GM19035 (cell line): ENCODE data around the gene ABCA7.

ENCODE experiments used
- ATAC-seq: cut with Tn5 transposase; IDR thresholded peaks from one replicate; pipeline ENCODE4 v1.9.1; 2021; ENCODE audit not compliant: unreplicated experiment

ABCA7 gene

GRCh38 chr19:1039646-1040475 is at the start of gene ABCA7:
ABCA7 (plus strand) TSS chr19:1040107; CDS start chr19:1041362, 1,255 bp downstream.
- ATAC-seq = peak; percentile 75

GRCh38 chr19:990119-990571 is 49.8 kb upstream of the ABCA7 start:
- ATAC-seq = no peak

DNA sequence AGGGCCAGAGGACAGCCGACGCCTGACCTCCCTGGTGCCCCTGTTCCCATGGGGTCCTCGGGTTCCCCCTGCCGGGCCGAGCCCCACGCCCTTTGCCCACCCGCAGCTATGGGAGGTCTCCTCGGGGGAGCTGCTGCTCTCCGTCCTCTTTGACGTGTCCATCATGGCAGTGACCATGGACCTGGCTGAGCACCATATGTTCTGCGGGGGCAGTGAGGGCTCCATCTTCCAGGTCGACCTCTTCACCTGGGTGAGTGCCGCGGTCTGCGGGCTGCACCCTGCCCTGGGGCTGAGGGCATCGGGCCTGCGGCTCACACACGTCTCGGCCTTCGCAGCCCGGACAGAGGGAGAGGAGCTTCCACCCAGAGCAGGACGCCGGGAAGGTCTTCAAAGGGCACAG is 49.2 kb upstream of the ABCA7 start:
- no peak for ATAC-seq

GRCh38 chr19:991174-991931 is 48.6 kb upstream of the ABCA7 start:
- no peak for ATAC-seq

GRCh38 chr19:991932-992669 is 47.8 kb upstream of the ABCA7 start:
- no peak for ATAC-seq

GRCh38 chr19:992670-993055 is 47.2 kb upstream of the ABCA7 start:
- ATAC-seq = no peak

DNA sequence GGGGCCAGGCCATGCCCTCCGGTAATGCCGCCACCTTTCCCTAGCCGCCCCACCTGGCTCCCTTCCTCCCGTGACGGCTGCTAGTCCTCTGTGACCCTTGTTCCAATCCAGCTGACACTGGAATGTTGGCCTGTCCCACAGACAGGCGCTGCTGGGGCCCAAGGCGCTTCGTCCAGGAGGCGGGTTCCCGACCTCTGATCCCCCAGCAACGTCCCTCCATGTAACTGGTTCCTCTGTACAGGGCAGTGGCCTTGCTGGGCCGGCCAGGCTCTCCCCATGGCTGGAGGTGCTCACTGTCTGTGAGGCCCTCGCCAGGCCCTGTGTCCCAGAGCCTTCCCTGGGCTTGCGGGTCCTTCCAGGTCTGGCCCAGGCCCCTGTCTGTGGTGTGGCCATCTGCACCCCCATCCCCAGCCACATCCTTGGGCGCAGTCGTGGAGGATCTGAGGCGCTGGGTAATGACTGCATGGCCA is 46.5 kb upstream of the ABCA7 start:
- ATAC-seq = no peak

DNA sequence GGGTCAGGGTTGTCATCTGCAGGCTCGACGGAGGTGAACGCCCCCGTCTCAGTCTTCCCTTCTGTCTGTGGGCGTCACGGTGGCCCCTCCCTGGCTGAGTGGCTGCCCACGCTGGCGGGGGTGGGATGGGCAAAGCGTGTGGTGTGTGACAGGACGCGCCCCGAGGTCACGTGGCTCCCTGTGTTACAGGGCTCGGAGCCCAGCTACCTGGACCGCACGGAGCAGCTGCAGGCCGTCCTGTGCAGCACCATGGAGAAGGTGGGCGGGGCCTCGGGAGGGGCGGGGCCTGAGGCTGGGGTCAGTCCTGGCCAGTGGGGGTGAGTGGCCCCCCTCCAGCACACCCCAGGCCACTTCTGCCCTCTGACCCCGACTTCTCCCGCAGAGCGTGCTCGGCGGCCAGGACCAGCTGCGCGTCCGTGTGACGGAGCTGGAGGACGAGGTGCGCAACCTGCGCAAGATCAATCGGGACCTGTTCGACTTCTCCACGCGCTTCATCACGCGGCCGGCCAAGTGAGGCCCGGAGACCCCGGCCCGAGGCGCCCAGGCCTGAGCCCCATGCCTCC is 46.0 kb upstream of the ABCA7 start:
- ATAC-seq = no peak

DNA sequence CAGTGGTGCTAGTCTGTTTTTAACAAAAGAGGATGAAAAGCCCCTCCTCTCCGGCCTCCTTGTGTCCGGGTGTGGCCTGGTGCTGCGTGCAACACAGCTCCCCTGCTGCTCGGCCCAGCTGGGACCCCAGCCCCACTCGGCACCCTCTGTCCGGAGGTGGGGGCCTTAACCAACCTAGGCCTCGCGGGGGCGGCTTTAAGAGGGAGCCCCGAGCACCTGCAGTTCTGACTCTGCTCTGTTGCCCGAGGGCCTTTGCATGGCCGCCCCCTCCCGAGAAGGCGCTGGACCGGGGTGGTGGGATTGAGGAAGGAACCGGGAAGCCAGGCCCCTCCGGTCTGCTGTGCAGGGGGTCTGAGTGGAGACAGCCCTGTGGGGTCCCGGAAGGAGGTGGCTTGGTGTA is 45.4 kb upstream of the ABCA7 start:
- no peak for ATAC-seq

DNA sequence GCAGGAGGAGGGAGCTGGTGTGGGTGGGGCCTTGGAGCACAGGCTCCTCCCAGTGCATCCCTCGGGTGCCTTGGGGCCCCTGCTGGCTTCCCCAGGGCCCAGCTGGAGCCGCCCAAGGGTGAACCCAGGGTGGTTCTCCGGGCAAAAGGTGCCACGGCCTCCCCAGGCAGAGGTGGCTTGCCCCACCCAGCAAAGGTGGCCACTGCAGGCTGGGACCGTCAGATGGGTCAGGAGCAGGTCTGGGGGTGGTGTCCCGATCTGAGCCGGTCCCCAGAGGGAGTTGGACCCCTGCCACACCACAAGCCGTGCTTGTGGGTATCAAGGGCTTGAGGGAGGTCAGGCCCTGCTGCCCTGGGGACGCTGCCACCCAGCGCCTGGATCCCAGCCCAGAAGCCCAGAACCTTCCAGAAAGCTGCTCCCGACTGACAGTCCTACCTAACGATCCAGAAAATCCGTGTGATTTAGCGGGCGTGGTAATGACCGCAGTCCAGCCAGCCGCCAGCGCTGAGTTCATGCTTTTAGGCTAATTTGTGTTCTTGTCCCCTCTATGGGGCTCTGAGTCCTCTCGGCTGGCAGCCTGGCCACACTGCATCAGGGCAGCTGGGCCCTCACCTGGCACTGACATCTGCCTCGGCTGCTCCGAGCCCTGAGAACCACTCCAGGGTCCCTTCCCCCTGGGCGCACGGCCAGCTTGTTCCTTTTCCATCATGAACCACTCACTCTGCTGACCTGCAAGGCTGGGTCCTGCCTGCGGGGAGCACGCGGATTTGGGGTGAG is 44.7 kb upstream of the ABCA7 start:
- ATAC-seq = no peak

- ATAC-seq = no peak
These were observed 43.7 kb upstream of the ABCA7 start for GRCh38 chr19:996051-996838.

DNA sequence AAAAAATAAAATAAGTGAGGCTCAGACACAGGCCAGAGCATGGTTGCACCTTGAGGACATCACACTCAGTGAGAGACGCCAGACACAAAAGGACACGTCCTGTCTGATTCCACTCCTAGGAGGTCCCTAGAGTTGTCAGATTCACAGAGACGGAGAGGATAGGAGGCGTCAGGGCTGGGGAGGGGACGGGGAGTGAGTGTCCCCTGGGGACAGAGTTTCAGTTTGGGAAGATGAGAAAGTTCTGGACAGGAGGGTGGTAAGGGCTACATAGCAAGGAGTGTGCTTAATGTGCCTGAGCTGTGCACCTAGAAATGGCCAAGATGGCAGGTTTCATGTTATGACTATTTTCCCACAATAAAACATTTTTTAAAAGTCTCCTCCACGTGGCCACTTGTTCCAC is 41.8 kb upstream of the ABCA7 start:
- no peak for ATAC-seq

DNA sequence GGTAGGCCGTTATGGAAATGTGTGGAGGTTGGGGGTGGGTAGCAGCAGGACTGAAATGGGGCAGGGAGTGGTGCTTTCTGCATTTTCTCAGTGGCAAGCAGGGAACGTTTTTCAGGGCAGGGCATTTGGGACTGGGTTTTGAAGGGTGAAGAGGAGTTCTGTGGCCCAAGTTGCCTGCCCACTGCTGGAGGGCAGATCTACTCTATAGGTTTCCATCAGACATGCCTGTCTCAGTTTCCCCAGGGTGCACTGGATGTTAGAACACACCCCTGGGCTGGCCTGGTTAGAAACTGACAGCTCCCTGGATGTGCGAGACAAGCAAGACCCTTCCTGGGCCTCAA is 40.6 kb upstream of the ABCA7 start:
- ATAC-seq = no peak

- no peak for ATAC-seq
These were observed 39.8 kb upstream of the ABCA7 start, which contains the start of gene GRIN3B for GRCh38 chr19:1000095-1000494. GRIN3B (plus strand) TSS chr19:1000419; CDS start chr19:1000438, 19 bp downstream.

DNA sequence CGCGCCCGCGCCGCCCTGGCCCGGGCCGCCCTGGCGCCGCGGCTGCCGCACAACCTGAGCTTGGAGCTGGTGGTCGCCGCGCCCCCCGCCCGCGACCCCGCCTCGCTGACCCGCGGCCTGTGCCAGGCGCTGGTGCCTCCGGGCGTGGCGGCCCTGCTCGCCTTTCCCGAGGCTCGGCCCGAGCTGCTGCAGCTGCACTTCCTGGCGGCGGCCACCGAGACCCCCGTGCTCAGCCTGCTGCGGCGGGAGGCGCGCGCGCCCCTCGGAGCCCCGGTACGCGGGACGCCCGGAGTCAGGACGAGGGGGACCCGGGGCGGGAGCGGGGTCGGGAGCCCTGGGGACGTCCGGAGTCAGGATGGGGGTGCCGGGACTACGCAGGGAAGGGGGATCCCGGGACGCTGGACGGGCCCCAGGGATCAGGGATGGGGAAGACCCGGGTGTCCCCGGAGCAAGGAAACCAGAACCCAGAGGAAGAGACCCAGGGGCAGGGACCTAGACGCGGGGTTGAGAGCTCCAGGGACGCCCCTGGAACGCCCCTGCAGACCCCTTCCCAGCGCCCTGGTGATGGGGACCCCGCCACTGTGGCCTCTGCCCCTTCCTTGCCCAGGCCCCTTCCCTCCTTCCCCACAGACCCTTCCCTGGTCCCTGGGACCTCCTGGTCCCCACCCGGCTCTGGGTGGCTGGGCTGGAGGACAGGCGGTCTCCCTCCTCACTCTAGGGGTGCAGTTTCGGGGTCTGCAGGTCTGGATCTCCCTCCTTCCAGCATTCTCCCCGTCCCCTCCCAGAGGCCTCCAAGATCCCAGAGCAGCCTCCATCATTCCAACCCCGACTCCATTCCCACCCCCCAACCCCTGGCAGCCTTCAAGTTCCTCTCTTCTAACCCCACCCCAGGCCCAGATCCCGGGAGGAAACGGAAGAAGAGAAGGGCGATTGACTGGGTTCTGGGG is 39.0 kb upstream of the ABCA7 start:
- ATAC-seq = no peak

DNA sequence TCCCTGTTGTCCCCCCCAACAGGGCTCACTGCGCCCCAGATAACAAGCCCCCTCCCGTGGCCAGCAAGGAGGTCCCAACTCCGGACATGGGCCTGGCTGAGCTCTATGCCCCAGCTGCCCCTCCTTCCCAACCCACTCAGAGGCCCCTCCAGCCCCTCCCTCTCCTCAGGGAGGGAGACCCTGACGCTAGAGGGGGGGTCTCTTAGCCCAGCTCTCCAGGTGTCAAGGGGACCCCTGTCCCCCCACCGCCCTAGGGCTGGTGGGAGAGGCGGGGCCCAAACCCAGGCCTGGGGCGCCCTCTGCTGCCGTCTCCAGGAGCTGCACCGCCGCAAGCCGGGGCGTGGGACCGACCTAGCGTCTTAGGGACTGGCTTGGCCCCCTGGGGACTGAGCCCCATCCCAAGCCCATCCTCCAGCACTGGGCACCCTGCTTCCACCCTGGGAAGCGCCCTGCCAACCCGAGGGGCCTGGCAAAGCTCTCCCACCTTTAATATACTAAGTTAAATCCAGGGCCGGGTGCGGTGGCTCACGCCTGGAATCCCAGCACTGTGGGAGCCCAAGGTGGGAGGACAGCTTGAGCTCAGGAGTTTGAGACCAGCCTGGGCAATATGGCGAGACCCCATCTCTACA is 38.3 kb upstream of the ABCA7 start:
- no peak for ATAC-seq

DNA sequence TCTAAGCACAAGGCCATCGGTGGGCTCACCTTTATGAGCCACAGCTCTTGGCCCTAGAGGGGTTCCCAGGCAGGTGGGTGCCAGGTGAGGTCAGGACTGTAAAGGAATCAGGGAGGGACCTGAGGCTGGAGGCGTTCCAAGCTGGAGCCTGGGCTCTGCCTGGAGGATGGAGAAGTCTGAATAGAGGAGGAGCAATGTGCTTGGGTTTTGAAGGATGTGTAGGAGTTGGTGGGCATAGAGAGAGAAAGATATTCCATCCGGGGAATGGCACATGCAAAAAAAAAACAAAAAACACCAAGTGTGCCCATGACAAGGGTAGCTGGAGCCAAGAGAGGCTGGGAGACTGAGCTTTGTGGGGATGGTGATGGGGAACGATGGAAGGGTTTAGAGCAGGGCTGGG is 37.3 kb upstream of the ABCA7 start:
- no peak for ATAC-seq

- no peak for ATAC-seq
These were observed 36.6 kb upstream of the ABCA7 start for GRCh38 chr19:1003283-1003682.
